SU-DHL-6 (cell line): Measurements from ENCODE around the gene IGF1.

Experiments used
- H2AFZ ChIP-seq: fragments of 200-600 bp; sonication (generic); 2 replicates; pipeline ENCODE4 v1.6.1; 2014; ENCODE audit warnings: low read depth, mild to moderate bottlenecking, moderate library complexity, mixed read lengths, antibody characterized with exemption, low read length; ENCODE audit not compliant: severe bottlenecking
- H3F3A ChIP-seq: fragments of 200-600 bp; shearing (Covaris generic); 2 replicates; pipeline ENCODE4 v1.6.0; 2016; ENCODE audit warnings: antibody characterized with exemption, mild to moderate bottlenecking; ENCODE audit not compliant: insufficient read depth
- H3K27ac ChIP-seq: fragments of 200-600 bp; sonication (generic); 2 replicates; pipeline ENCODE4 v1.5.1; 2016; ENCODE audit warnings: low read depth, mild to moderate bottlenecking, low read length, moderate library complexity, mixed read lengths
- H3K27me3 ChIP-seq: fragments of 200-600 bp; sonication (generic), shearing (Covaris generic); 2 replicates; pipeline ENCODE4 v1.6.0; 2014; ENCODE audit warnings: mild to moderate bottlenecking, low read length
- H3K36me3 ChIP-seq: fragments of 200-600 bp; sonication (generic); 2 replicates; pipeline ENCODE4 v1.6.1; 2014; ENCODE audit warnings: mild to moderate bottlenecking, low read length, mixed read lengths
- H3K4me2 ChIP-seq: fragments of 300-600, 200-600 bp; shearing (Covaris generic), sonication (generic); 2 replicates; pipeline ENCODE4 v1.6.0; 2014; ENCODE audit warnings: low read length, low read depth, mild to moderate bottlenecking; ENCODE audit not compliant: poor library complexity, severe bottlenecking
- H3K4me3 ChIP-seq: fragments of 200-600 bp; sonication (generic); 2 replicates; pipeline ENCODE4 v1.5.1; 2014; ENCODE audit warnings: antibody characterized with exemption, low read length, mild to moderate bottlenecking, mixed read lengths; ENCODE audit not compliant: insufficient read depth, poor library complexity, severe bottlenecking
- H3K79me2 ChIP-seq: fragments of 200-600 bp; sonication (generic); 2 replicates; pipeline ENCODE4 v1.6.1; 2014; ENCODE audit warnings: mild to moderate bottlenecking, low read length, moderate library complexity; ENCODE audit not compliant: insufficient read depth
- H3K9ac ChIP-seq: fragments of 200-600 bp; sonication (generic); 2 replicates; pipeline ENCODE4 v1.7.0; 2014; ENCODE audit warnings: mild to moderate bottlenecking, low read length
- H3K9me2 ChIP-seq: fragments of 200-600 bp; sonication (generic); replicated peaks from 2 replicates; pipeline ENCODE4 v1.6.1; 2014; ENCODE audit warnings: low read length; ENCODE audit not compliant: insufficient read depth
- H3K9me3 ChIP-seq: fragments of 200-600 bp; sonication (generic); 2 replicates; pipeline ENCODE4 v1.6.1; 2014; ENCODE audit warnings: low read length, mixed read lengths; ENCODE audit not compliant: insufficient read depth
- H4K20me1 ChIP-seq: fragments of 200-600 bp; sonication (generic); 2 replicates; pipeline ENCODE4 v1.6.1; 2014; ENCODE audit warnings: low read depth, mild to moderate bottlenecking, antibody characterized with exemption, low read length, moderate library complexity, mixed read lengths
- CTCF ChIP-seq: fragments of 200-600 bp; sonication (generic); IDR thresholded peaks from one replicate; pipeline ENCODE4 v1.5.1; 2017; ENCODE audit warnings: antibody characterized with exemption, mild to moderate bottlenecking, low read length, moderate library complexity; ENCODE audit not compliant: insufficient read depth, poor library complexity, severe bottlenecking
- EZH2phosphoT487 ChIP-seq: fragments of 200-600 bp; sonication (generic), shearing (Covaris generic); conservative IDR thresholded peaks from 2 replicates; pipeline ENCODE4 v1.6.1; 2018; ENCODE audit warnings: mild to moderate bottlenecking, antibody characterized with exemption, low read length, moderate library complexity, mixed read lengths

Gene IGF1

GRCh38 chr12:102462386-102462785, 18.0 kb downstream of the IGF1 start:
- Histone ChIP-seq H3K27me3 (0 out of 2 replicates have a peak, but pooled peaks cover 6% of the 10 kb centered on the region), H3K9me3 (no peaks in the 10 kb centered on the region), H3K27ac (no peak overlapping the region), H3K4me2 (no peak overlapping the region), H3K36me3 (no peaks in the 10 kb centered on the region), H2AFZ (no peak overlapping the region), H3K79me2 (no peaks in the 10 kb centered on the region), H3K4me3 (no peak overlapping the region), H4K20me1 (no peaks in the 10 kb centered on the region), H3F3A (no peaks in the 10 kb centered on the region), H3K9ac (no peak overlapping the region), H3K9me2 (no peaks in the 10 kb centered on the region)
- TF ChIP-seq CTCF: no peak
- no peak for TF ChIP-seq EZH2phosphoT487

- Histone ChIP-seq H3K27ac (no peak overlapping the region), H3K4me3 (no peak overlapping the region), H3K36me3 (no peaks in the 10 kb centered on the region), H3K9me2 (no peaks in the 10 kb centered on the region), H3K9me3 (no peaks in the 10 kb centered on the region), H3K79me2 (no peaks in the 10 kb centered on the region), H4K20me1 (no peaks in the 10 kb centered on the region), H3K9ac (no peak overlapping the region), H3K4me2 (no peak overlapping the region), H2AFZ (no peak overlapping the region), H3F3A (no peaks in the 10 kb centered on the region), H3K27me3 (0 out of 2 replicates have a peak, but pooled peaks cover 6% of the 10 kb centered on the region)
- TF ChIP-seq EZH2phosphoT487: no peak
- no peak for TF ChIP-seq CTCF
These were observed 18.9 kb downstream of the IGF1 start for GRCh38 chr12:102461501-102461900.

GRCh38 chr12:102459314-102459713, 21.0 kb downstream of the IGF1 start:
- no peak overlapping the region for H3K4me3 ChIP-seq
- no peaks in the 10 kb centered on the region; the same call in 1 of the 2 replicates for H3K9me3 ChIP-seq
- no peaks in the 10 kb centered on the region for H3K9me2 ChIP-seq
- H3K27me3 ChIP-seq: 0 out of 2 replicates have a peak, but pooled peaks cover 6% of the 10 kb centered on the region
- H2AFZ ChIP-seq: no peak overlapping the region
- no peak for TF ChIP-seq EZH2phosphoT487
- TF ChIP-seq CTCF: no peak
- no peak overlapping the region for H3K4me2 ChIP-seq
- H3K36me3 ChIP-seq: no peaks in the 10 kb centered on the region
- no peaks in the 10 kb centered on the region for H4K20me1 ChIP-seq
- no peak overlapping the region for H3K27ac ChIP-seq
- no peaks in the 10 kb centered on the region for H3F3A ChIP-seq
- no peaks in the 10 kb centered on the region for H3K79me2 ChIP-seq
- H3K9ac ChIP-seq: no peak overlapping the region
